SK-N-SH treated with all-trans-retinoic acid at 6 μM for 48 hours (cell line): ENCODE data around the gene NFATC2IP.

Source experiments
- ATAC-seq: fragments of 200-7000 bp; cut with Tn5 transposase; 3 replicates; pipeline ENCODE4 v1.9.1; 2020; ENCODE audit warnings: mild to moderate bottlenecking, moderate library complexity
- ARNTL ChIP-seq: fragments of 450-650 bp; formaldehyde crosslinking; IDR thresholded peaks from 2 replicates; pipeline ENCODE4 v1.5.0; 2020; ENCODE audit warnings: low read depth, mild to moderate bottlenecking, moderate library complexity, borderline replicate concordance
- BACH2 ChIP-seq: fragments of 250-450 bp; sonication (Bioruptor Pico); IDR thresholded peaks from 2 replicates; pipeline ENCODE4 v1.9.0; 2021; ENCODE audit warnings: mild to moderate bottlenecking, borderline replicate concordance
- CREB5 ChIP-seq: fragments of 250-450 bp; sonication (Bioruptor Pico); IDR thresholded peaks from 2 replicates; pipeline ENCODE4 v1.5.1; 2020; ENCODE audit warnings: low read depth, mild to moderate bottlenecking, moderate library complexity
- CSDC2 ChIP-seq: fragments of 250-450 bp; sonication (Bioruptor Pico); IDR thresholded peaks from 2 replicates; pipeline ENCODE4 v1.5.0; 2020; ENCODE audit warnings: mild to moderate bottlenecking, moderate library complexity
- CSRNP3 ChIP-seq: fragments of 250-450 bp; sonication (Bioruptor Pico); IDR thresholded peaks from 2 replicates; pipeline ENCODE4 v1.5.1; 2021; ENCODE audit warnings: mild to moderate bottlenecking, moderate library complexity
- ESRRG ChIP-seq: fragments of 250-450 bp; sonication (Bioruptor Pico); IDR thresholded peaks from 2 replicates; pipeline ENCODE4 v1.6.1; 2021; ENCODE audit warnings: mild to moderate bottlenecking
- GLIS3 ChIP-seq: fragments of 250-450 bp; sonication (Bioruptor Pico); IDR thresholded peaks from 2 replicates; pipeline ENCODE4 v1.5.0; 2020; ENCODE audit warnings: mild to moderate bottlenecking, moderate library complexity
- ISL1 ChIP-seq: fragments of 250-450 bp; sonication (Bioruptor Pico); IDR thresholded peaks from 2 replicates; pipeline ENCODE4 v2.1.2; 2022; ENCODE audit warnings: mild to moderate bottlenecking, moderate library complexity
- OSR1 ChIP-seq: fragments of 250-450 bp; sonication (Bioruptor Pico); IDR thresholded peaks from 2 replicates; pipeline ENCODE4 v1.8.0; 2022; ENCODE audit warnings: moderate library complexity, mild to moderate bottlenecking, inconsistent platforms
- PATZ1 ChIP-seq: fragments of 250-450 bp; sonication (Bioruptor Pico); IDR thresholded peaks from 2 replicates; pipeline ENCODE4 v1.8.0; 2020; ENCODE audit warnings: mild to moderate bottlenecking, moderate library complexity, borderline replicate concordance
- POU6F1 ChIP-seq: fragments of 250-450 bp; sonication (Bioruptor Pico); IDR thresholded peaks from 2 replicates; pipeline ENCODE4 v1.8.0; 2021; ENCODE audit warnings: low read depth, mild to moderate bottlenecking, moderate library complexity, borderline replicate concordance
- PPARA ChIP-seq: fragments of 250-450 bp; sonication (Bioruptor Pico); IDR thresholded peaks from 2 replicates; pipeline ENCODE4 v1.5.0; 2020; ENCODE audit warnings: mild to moderate bottlenecking, borderline replicate concordance
- RARB ChIP-seq: fragments of 250-450 bp; sonication (Bioruptor Pico); IDR thresholded peaks from 2 replicates; pipeline ENCODE4 v1.8.0; 2021; ENCODE audit warnings: mild to moderate bottlenecking, moderate library complexity
- SNAI2 ChIP-seq: fragments of 250-450 bp; sonication (Bioruptor Pico); IDR thresholded peaks from 2 replicates; pipeline ENCODE4 v1.5.0; 2020; ENCODE audit warnings: mild to moderate bottlenecking, moderate library complexity
- TCF4 ChIP-seq: fragments of 250-450 bp; sonication (Bioruptor Pico); IDR thresholded peaks from 2 replicates; pipeline ENCODE4 v1.8.0; 2021; ENCODE audit warnings: mild to moderate bottlenecking, moderate library complexity, borderline replicate concordance
- TOX ChIP-seq: fragments of 250-450 bp; sonication (Bioruptor Pico); IDR thresholded peaks from 2 replicates; pipeline ENCODE4 v1.8.0; 2021; ENCODE audit warnings: mild to moderate bottlenecking, moderate library complexity, borderline replicate concordance
- ZC3H10 ChIP-seq: fragments of 250-450 bp; sonication (Bioruptor Pico); IDR thresholded peaks from 2 replicates; pipeline ENCODE4 v1.5.1; 2021; ENCODE audit warnings: mild to moderate bottlenecking, moderate library complexity
- ZFP3 ChIP-seq: fragments of 250-450 bp; sonication (Bioruptor Pico); IDR thresholded peaks from 2 replicates; pipeline ENCODE4 v1.5.0; 2020; ENCODE audit warnings: mild to moderate bottlenecking, moderate library complexity
- ZFP30 ChIP-seq: fragments of 450-650 bp; formaldehyde crosslinking; IDR thresholded peaks from 2 replicates; pipeline ENCODE4 v1.5.0; 2022; ENCODE audit warnings: mild to moderate bottlenecking, moderate library complexity
- ZNF565 ChIP-seq: fragments of 450-650 bp; formaldehyde crosslinking; conservative IDR thresholded peaks from 2 replicates; pipeline ENCODE4 v1.5.0; 2020; ENCODE audit warnings: low read depth, mild to moderate bottlenecking, moderate library complexity
- ZNF70 ChIP-seq: fragments of 450-650 bp; formaldehyde crosslinking; IDR thresholded peaks from 2 replicates; pipeline ENCODE4 v1.5.0; 2020; ENCODE audit warnings: mild to moderate bottlenecking, moderate library complexity
- ZNF8 ChIP-seq: fragments of 450-650 bp; formaldehyde crosslinking; IDR thresholded peaks from 2 replicates; pipeline ENCODE4 v1.5.0; 2020; ENCODE audit warnings: mild to moderate bottlenecking, moderate library complexity

The NFATC2IP gene

GRCh38 chr16:28984091-28984490, 33.4 kb downstream of the NFATC2IP start:
- no peak for ATAC-seq
- TF ChIP-seq ARNTL (CRISPR knock-in tag) (no peak), CREB5 (CRISPR knock-in tag) (no peak), ISL1 (CRISPR knock-in tag) (no peak), ZNF70 (no peak), TCF4 (CRISPR knock-in tag) (no peak), ZNF565 (CRISPR knock-in tag) (no peak), ZNF8 (CRISPR knock-in tag) (no peak), TOX (CRISPR knock-in tag) (no peak), BACH2 (CRISPR knock-in tag) (no peak)

- ATAC-seq = no peak
- TF ChIP-seq SNAI2 (CRISPR knock-in tag) (no peak), TOX (CRISPR knock-in tag) (no peak), TCF4 (CRISPR knock-in tag) (no peak), OSR1 (CRISPR knock-in tag) (no peak), CSRNP3 (CRISPR knock-in tag) (no peak), CSDC2 (CRISPR knock-in tag) (no peak), BACH2 (CRISPR knock-in tag) (no peak), ZNF8 (CRISPR knock-in tag) (no peak), GLIS3 (CRISPR knock-in tag) (no peak), POU6F1 (no peak), ESRRG (CRISPR knock-in tag) (no peak), RARB (no peak), ARNTL (CRISPR knock-in tag) (no peak), PPARA (CRISPR knock-in tag) (no peak), ZC3H10 (CRISPR knock-in tag) (no peak), ISL1 (CRISPR knock-in tag) (no peak), ZNF565 (CRISPR knock-in tag) (no peak), PATZ1 (CRISPR knock-in tag) (no peak), ZNF70 (no peak)
Observed at GRCh38 chr16:28984619-28985135, 33.9 kb downstream of the NFATC2IP start, which contains the start of gene LAT. TSS of gene LAT (plus strand) at chr16:28985052. CDS start at chr16:28985418, 366 bp downstream.

GRCh38 chr16:28985211-28986041, 34.7 kb downstream of the NFATC2IP start:
- ATAC-seq = no peak
- TF ChIP-seq ISL1 (CRISPR knock-in tag) (no peak), PATZ1 (CRISPR knock-in tag) (no peak), ARNTL (CRISPR knock-in tag) (no peak), ZNF70 (no peak), CSDC2 (CRISPR knock-in tag) (no peak), POU6F1 (no peak), ZFP3 (CRISPR knock-in tag) (no peak), GLIS3 (CRISPR knock-in tag) (no peak), TOX (CRISPR knock-in tag) (no peak), ZNF8 (CRISPR knock-in tag) (no peak), RARB (no peak), ZC3H10 (CRISPR knock-in tag) (no peak), ZFP30 (CRISPR knock-in tag) (no peak), CREB5 (CRISPR knock-in tag) (no peak)
